Breast epithelium (tissue), 3 donors: Measurements from ENCODE around the gene ANK2.

Source experiments
- CTCF ChIP-seq, 3 donors: fragments of 450-650 bp; IDR thresholded peaks; one replicate each; pipeline ENCODE4 v1.5.1; 2016 to 2017; ENCODE audit warnings: antibody characterized with exemption in 3 of 3, mild to moderate bottlenecking in 3 of 3, moderate library complexity in 3 of 3
- POLR2A ChIP-seq: fragments of 450-650 bp; IDR thresholded peaks from one replicate; pipeline ENCODE4 v1.6.1; 2016; ENCODE audit warnings: antibody characterized with exemption, mild to moderate bottlenecking, moderate library complexity
- POLR2AphosphoS5 ChIP-seq, 3 donors: sonication (generic); formaldehyde crosslinking; IDR thresholded peaks; one replicate each; pipeline ENCODE4 v1.6.1; 2017; ENCODE audit warnings: antibody characterized with exemption in 3 of 3

GRCh38 chr4:113080624-113081023 is 31.2 kb downstream of the ANK2 start:
- no peak for TF ChIP-seq CTCF (IDR thresholded peaks at IDR 0.05)
- no peak for TF ChIP-seq POLR2A
- no peak for TF ChIP-seq POLR2AphosphoS5 (IDR thresholded peaks at IDR 0.05)
